ENCODE measurements around the gene CLIP2. TPM values are rescaled to one million over a fixed set of nuclear protein-coding genes. Genes with fewer than 3 reads are reported as not detected.

Gene CLIP2
- total RNA-seq, 1 experiment from 2014 or later, result 39.9 TPM

GRCh38 chr7:74449144-74449543, 159.9 kb downstream of the CLIP2 start:
- Histone ChIP-seq H3K36me3 (ENCODE audit: control insufficient read depth, insufficient read depth, low read length) (no peaks in the 10 kb centered on the region; the same call in 1 of the 2 replicates), H3K27ac (ENCODE audit: low read length) (no peak overlapping the region), H3K9me3 (ENCODE audit: control insufficient read depth, insufficient read depth, low read depth, low read length) (no peaks in the 10 kb centered on the region), H3K27me3 (ENCODE audit: control insufficient read depth, insufficient read depth, low read length) (no peaks in the 10 kb centered on the region), H3K4me3 (ENCODE audit: low read depth in 2 of 2, low read length in 2 of 2) (no peak overlapping the region), H3K4me1 (ENCODE audit: control insufficient read depth, insufficient read depth, low read length) (peaks cover 15% of the 10 kb centered on the region)
- CTCF ChIA-PET, result interaction anchor here (0.7 to 0.8 kb wide), 3 partner anchors 71 to 131 kb away, joined by 4 to 7 read pairs (median 5); no protein-coding TSS in a partner anchor
- BruUV-seq (replicated peaks), result no TSS peak
- TF ChIP-seq CTCF (IDR thresholded peaks at IDR 0.05), result no peak
- TF ChIP-seq TCF7L2 (IDR thresholded peaks at IDR 0.05; ENCODE audit: low read depth, low read length), result no peak
- TF ChIP-seq POLR2AphosphoS5 (IDR thresholded peaks at IDR 0.05; ENCODE audit: low read depth, low read length), result no peak
- no peak for TF ChIP-seq SIN3A (IDR thresholded peaks at IDR 0.05; ENCODE audit: borderline replicate concordance, insufficient read depth, low read depth, low read length)
- no peak for TF ChIP-seq REST (IDR thresholded peaks at IDR 0.05; ENCODE audit: insufficient read depth in 1 of 2, low read depth in 2 of 2, low read length in 1 of 2)
- POLR2A ChIA-PET, result no interaction called here
- in situ Hi-C loops (cut with HindIII; ENCODE audit: low pct_unique_long_range_greater_than_20kb, low sequenced_read_pairs) (no loop called here), intact Hi-C loops (cut with micrococcal nuclease; ENCODE audit: unreplicated experiment) (no loop called here)
- ATAC-seq (no peak), DNase-seq (ENCODE audit: low read depth, low spot score) (no peak)

GRCh38 chr7:74449809-74450397, 160.7 kb downstream of the CLIP2 start:
- intact Hi-C loops (cut with micrococcal nuclease; ENCODE audit: unreplicated experiment) (no loop called here), in situ Hi-C loops (cut with HindIII; ENCODE audit: low pct_unique_long_range_greater_than_20kb, low sequenced_read_pairs) (no loop called here)
- Histone ChIP-seq H3K27ac (ENCODE audit: low read length) (no peak overlapping the region), H3K4me3 (ENCODE audit: low read depth in 2 of 2, low read length in 2 of 2) (no peak overlapping the region), H3K36me3 (ENCODE audit: control insufficient read depth, insufficient read depth, low read length) (no peaks in the 10 kb centered on the region; the same call in 1 of the 2 replicates), H3K4me1 (ENCODE audit: control insufficient read depth, insufficient read depth, low read length) (peaks cover 16% of the 10 kb centered on the region), H3K9me3 (ENCODE audit: control insufficient read depth, insufficient read depth, low read depth, low read length) (no peaks in the 10 kb centered on the region), H3K27me3 (ENCODE audit: control insufficient read depth, insufficient read depth, low read length) (no peaks in the 10 kb centered on the region)
- peak; percentile 56 for DNase-seq (ENCODE audit: low read depth, low spot score)
- POLR2A ChIA-PET, result no interaction called here
- no peak; the same call in 1 of the 2 replicates for ATAC-seq
- no TSS peak for BruUV-seq (replicated peaks)
- CTCF ChIA-PET, result interaction anchor here (0.5 to 0.8 kb wide), 7 partner anchors 23 to 152 kb away, joined by 3 to 7 read pairs (median 5); no protein-coding TSS in a partner anchor
- no peak for TF ChIP-seq SIN3A (IDR thresholded peaks at IDR 0.05; ENCODE audit: borderline replicate concordance, insufficient read depth, low read depth, low read length)
- TF ChIP-seq POLR2AphosphoS5 (IDR thresholded peaks at IDR 0.05; ENCODE audit: low read depth, low read length), result no peak
- TF ChIP-seq CTCF (IDR thresholded peaks at IDR 0.05), result peak; percentile 93
- TF ChIP-seq TCF7L2 (IDR thresholded peaks at IDR 0.05; ENCODE audit: low read depth, low read length), result no peak
- TF ChIP-seq REST (IDR thresholded peaks at IDR 0.05; ENCODE audit: insufficient read depth in 1 of 2, low read depth in 2 of 2, low read length in 1 of 2), result no peak

Data from Panc1 (cell line).